Measurements from ENCODE around the gene ACP3.

Gene ACP3

DNA sequence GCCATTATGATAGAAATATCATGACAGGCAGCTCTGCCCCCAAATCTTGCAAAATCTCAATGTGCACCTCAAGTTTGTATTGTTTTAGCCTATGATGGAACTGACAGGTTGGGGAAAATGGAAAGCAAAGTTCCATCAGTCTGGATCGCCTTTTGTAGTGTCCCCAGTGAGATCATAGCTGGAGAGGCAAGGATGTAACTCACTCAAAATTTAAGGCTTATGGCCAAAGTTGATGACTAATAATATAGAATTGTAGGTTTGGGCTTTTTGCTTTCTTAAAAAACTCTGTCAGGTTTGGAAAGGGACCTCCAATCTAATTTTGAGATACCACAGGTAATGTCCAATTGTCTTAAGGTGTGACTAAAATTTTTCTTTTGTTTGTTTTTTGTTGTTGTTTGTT is 1.4 kb upstream of the ACP3 start:
- H3K9ac ChIP-seq (ENCODE audit: low read depth, low read length), result no peak overlapping the region
- 98% methylated on average over 1 of the region's 1 CpG for WGBS
- peaks cover 34% of the 10 kb centered on the region for H3K4me1 ChIP-seq (ENCODE audit: insufficient read depth, low read length)
- H3K27me3 ChIP-seq (ENCODE audit: insufficient read depth, low read length), result no peaks in the 10 kb centered on the region
- H3K9me3 ChIP-seq (ENCODE audit: insufficient read depth, low read depth, low read length), result no peaks in the 10 kb centered on the region
- H3K27ac ChIP-seq (ENCODE audit: low read depth, low read length), result no peak overlapping the region
- no peaks in the 10 kb centered on the region for H3K36me3 ChIP-seq (ENCODE audit: insufficient read depth, low read length)
- H3K4me3 ChIP-seq (ENCODE audit: low read length), result no peak overlapping the region

DNA sequence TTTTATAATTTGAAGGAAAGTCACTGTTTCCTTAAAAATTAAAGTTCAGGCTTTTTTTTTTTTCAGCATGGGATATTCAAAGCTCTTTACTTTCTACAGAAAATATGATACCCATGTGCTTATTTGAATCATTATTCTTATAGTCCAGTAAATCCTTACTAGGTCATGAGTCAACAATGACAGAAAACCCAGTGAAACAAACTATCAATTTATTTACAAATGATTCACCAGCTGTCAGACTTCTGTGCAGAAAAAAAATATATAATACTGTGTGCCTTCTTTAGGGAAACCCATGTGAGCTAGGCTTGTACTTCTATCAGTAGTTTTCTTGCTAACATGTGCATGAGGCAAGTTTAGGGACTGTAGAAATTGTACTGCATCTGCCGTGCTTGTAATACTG is 1.2 kb downstream of the ACP3 start:
- H3K4me1 ChIP-seq (ENCODE audit: insufficient read depth, low read length), result peaks cover 40% of the 10 kb centered on the region
- WGBS, result 92% methylated on average over 1 of the region's 1 CpG
- H3K9ac ChIP-seq (ENCODE audit: low read depth, low read length), result no peak overlapping the region
- no peak overlapping the region for H3K4me3 ChIP-seq (ENCODE audit: low read length)
- H3K27me3 ChIP-seq (ENCODE audit: insufficient read depth, low read length), result no peaks in the 10 kb centered on the region
- no peaks in the 10 kb centered on the region for H3K36me3 ChIP-seq (ENCODE audit: insufficient read depth, low read length)
- H3K9me3 ChIP-seq (ENCODE audit: insufficient read depth, low read depth, low read length), result no peaks in the 10 kb centered on the region
- no peak overlapping the region for H3K27ac ChIP-seq (ENCODE audit: low read depth, low read length)

DNA sequence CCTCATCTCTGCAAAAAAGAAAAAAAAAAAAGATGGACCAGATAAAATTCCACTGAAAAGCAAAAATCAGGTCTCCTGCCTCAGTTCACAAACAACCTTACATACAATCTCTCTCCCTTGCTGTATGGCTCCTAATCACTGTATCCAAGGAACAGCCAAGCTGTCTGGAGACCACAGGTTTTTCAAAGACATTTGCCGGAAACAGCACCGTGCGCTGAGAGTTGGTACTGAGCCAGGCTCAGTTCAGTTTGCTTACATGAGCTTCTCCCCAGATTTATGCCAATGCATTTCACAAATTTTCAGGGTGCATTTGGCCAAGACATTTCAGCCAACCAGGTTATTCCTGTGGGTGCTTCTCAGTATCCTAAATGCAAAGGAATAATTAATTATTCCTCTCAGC is 4.1 kb downstream of the ACP3 start:
- no peak overlapping the region for H3K27ac ChIP-seq (ENCODE audit: low read depth, low read length)
- WGBS, result 95% methylated on average over 3 of the region's 3 CpGs
- H3K9me3 ChIP-seq (ENCODE audit: insufficient read depth, low read depth, low read length), result no peaks in the 10 kb centered on the region
- H3K27me3 ChIP-seq (ENCODE audit: insufficient read depth, low read length), result no peaks in the 10 kb centered on the region
- H3K4me3 ChIP-seq (ENCODE audit: low read length), result no peak overlapping the region
- H3K36me3 ChIP-seq (ENCODE audit: insufficient read depth, low read length), result no peaks in the 10 kb centered on the region
- H3K9ac ChIP-seq (ENCODE audit: low read depth, low read length), result no peak overlapping the region
- H3K4me1 ChIP-seq (ENCODE audit: insufficient read depth, low read length), result peaks cover 40% of the 10 kb centered on the region

DNA sequence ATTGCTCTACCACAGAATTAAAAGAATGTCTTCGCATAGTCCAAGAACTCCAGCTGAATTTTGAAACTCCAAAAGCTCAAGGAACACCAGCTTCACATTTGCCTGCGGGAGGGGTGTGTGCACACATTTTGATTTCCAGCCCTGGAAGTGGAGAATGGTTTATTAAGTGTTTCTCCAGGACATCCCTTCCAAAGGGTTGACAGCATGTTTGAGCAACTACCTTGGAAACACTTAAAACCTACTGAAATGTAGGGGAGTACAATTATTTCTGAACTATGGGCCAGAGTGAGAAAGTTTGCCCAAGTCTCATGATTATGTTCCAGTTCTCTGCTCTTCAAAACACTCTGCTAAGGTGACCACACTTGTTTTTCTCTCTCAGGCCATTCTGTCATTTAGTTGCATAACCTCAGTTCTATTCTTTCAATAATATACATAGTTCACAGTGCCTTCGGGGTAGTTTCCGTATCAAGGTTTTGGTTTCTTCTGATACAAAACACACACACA is 7.9 kb downstream of the ACP3 start:
- H3K4me3 ChIP-seq (ENCODE audit: low read length), result no peak overlapping the region
- H3K9ac ChIP-seq (ENCODE audit: low read depth, low read length), result no peak overlapping the region
- H3K4me1 ChIP-seq (ENCODE audit: insufficient read depth, low read length), result peaks cover 7% of the 10 kb centered on the region
- H3K9me3 ChIP-seq (ENCODE audit: insufficient read depth, low read depth, low read length), result no peaks in the 10 kb centered on the region
- no peaks in the 10 kb centered on the region for H3K27me3 ChIP-seq (ENCODE audit: insufficient read depth, low read length)
- H3K27ac ChIP-seq (ENCODE audit: low read depth, low read length), result no peak overlapping the region
- over 99% methylated on average over 4 of the region's 4 CpGs for WGBS
- no peaks in the 10 kb centered on the region for H3K36me3 ChIP-seq (ENCODE audit: insufficient read depth, low read length)

DNA sequence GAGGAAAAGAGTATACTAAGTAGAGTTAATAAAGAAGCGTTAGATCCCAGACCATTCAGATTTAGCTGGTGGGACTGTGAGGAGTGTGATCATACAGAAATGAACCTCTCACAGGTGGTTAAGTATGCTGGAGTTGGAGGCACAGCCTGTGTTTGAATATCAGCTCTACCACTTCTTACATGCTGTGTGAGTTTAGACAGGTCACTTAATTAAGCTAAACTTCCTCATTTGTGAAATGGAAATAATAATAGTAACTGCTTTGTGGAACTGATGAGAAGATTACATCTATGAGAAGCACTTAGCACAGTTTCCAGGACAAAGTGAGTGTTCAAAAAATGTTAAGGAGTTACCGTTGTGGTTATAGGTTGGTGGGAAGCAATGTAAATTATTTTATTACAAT is 8.4 kb downstream of the ACP3 start:
- Histone ChIP-seq H3K4me1 (ENCODE audit: insufficient read depth, low read length) (peaks cover 5% of the 10 kb centered on the region; the same call in 1 of the 2 replicates), H3K27ac (ENCODE audit: low read depth, low read length) (no peak overlapping the region), H3K9me3 (ENCODE audit: insufficient read depth, low read depth, low read length) (no peaks in the 10 kb centered on the region), H3K36me3 (ENCODE audit: insufficient read depth, low read length) (no peaks in the 10 kb centered on the region), H3K27me3 (ENCODE audit: insufficient read depth, low read length) (no peaks in the 10 kb centered on the region), H3K9ac (ENCODE audit: low read depth, low read length) (no peak overlapping the region), H3K4me3 (ENCODE audit: low read length) (no peak overlapping the region)
- 87% methylated on average over 2 of the region's 2 CpGs for WGBS

DNA sequence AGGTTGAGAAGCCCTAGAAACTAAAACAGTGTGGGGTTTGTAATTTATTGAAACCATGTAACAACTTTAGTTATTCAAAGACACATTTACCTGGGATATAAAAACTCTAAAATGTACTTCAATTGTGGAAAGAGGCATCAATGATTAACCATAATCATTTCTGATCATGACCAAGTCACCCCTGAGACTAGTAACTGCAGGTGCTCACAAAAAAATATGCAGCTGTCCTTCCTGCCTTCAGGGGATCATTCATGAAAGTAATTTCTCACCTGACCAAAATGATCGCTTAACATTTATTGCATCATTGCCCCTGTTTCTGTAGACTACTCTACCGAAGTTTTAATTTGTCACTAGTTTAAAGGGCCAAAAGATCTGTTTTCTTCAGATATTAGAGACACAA is 9.0 kb downstream of the ACP3 start:
- H3K9ac ChIP-seq (ENCODE audit: low read depth, low read length), result no peak overlapping the region
- no peaks in the 10 kb centered on the region for H3K27me3 ChIP-seq (ENCODE audit: insufficient read depth, low read length)
- no peaks in the 10 kb centered on the region for H3K36me3 ChIP-seq (ENCODE audit: insufficient read depth, low read length)
- H3K4me1 ChIP-seq (ENCODE audit: insufficient read depth, low read length), result peaks cover 5% of the 10 kb centered on the region; the same call in 1 of the 2 replicates
- 95% methylated on average over 2 of the region's 2 CpGs for WGBS
- H3K4me3 ChIP-seq (ENCODE audit: low read length), result no peak overlapping the region
- H3K9me3 ChIP-seq (ENCODE audit: insufficient read depth, low read depth, low read length), result no peaks in the 10 kb centered on the region
- H3K27ac ChIP-seq (ENCODE audit: low read depth, low read length), result no peak overlapping the region

DNA sequence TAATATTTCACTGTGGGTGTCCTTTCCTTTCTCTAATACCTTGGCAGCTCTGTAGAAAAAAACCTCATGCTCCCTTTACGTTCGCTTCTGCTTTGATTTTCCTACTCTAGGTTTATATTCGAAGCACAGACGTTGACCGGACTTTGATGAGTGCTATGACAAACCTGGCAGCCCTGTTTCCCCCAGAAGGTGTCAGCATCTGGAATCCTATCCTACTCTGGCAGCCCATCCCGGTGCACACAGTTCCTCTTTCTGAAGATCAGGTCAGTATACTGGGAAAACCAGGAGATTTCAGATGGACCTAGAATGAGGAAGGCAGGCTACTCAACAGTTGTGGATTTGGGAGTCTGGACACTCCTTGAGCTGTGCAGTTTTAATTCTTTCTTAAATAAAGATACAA is 14.9 kb downstream of the ACP3 start:
- H3K9ac ChIP-seq (ENCODE audit: low read depth, low read length), result no peak overlapping the region
- no peaks in the 10 kb centered on the region for H3K4me1 ChIP-seq (ENCODE audit: insufficient read depth, low read length)
- WGBS, result 94% methylated on average over 6 of the region's 6 CpGs
- no peak overlapping the region for H3K4me3 ChIP-seq (ENCODE audit: low read length)
- no peaks in the 10 kb centered on the region for H3K36me3 ChIP-seq (ENCODE audit: insufficient read depth, low read length)
- H3K27ac ChIP-seq (ENCODE audit: low read depth, low read length), result no peak overlapping the region
- H3K27me3 ChIP-seq (ENCODE audit: insufficient read depth, low read length), result no peaks in the 10 kb centered on the region
- no peaks in the 10 kb centered on the region for H3K9me3 ChIP-seq (ENCODE audit: insufficient read depth, low read depth, low read length)

DNA sequence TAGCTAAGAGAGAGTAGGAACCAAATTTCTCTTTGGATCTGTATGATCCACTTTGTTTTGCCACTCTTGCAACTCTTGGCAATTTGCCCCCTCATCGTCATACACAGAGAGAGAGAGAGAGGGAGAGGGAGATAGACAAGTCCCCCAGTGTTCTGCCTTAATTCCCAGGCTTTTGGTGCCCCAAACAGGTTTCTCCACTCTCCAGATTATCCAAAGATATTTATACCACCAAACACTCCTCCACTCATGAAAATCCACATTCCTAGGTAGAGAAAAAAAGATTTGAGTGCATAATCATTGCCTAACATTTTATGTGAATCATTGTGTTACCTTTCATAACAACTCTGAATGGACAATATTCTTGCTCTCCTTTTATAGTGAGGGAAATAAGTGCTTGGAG is 15.3 kb downstream of the ACP3 start:
- Histone ChIP-seq H3K27ac (ENCODE audit: low read depth, low read length) (no peak overlapping the region), H3K4me3 (ENCODE audit: low read length) (no peak overlapping the region), H3K9me3 (ENCODE audit: insufficient read depth, low read depth, low read length) (no peaks in the 10 kb centered on the region), H3K9ac (ENCODE audit: low read depth, low read length) (no peak overlapping the region), H3K27me3 (ENCODE audit: insufficient read depth, low read length) (no peaks in the 10 kb centered on the region), H3K36me3 (ENCODE audit: insufficient read depth, low read length) (no peaks in the 10 kb centered on the region), H3K4me1 (ENCODE audit: insufficient read depth, low read length) (no peaks in the 10 kb centered on the region)
- WGBS, result no CpG with 5 or more reads among the region's 1 CpG

DNA sequence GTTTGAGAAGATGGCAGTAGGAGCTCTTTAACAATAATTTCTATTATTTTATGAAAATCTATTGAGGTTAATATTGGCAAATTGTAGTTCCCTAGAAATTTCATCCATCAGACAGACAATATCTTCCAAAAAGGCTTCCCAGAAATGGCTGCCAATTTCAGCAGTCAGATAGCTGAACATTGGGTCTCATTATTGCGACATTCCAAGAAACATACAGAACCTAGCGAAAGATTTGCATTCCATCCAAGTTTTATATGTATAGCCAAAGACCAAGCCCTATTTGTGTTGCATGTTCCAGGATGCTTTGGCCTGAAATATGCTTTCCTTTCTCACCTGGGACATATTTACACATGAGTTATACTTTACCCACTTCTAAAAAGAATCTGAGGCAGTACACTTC is 24.5 kb downstream of the ACP3 start:
- no peaks in the 10 kb centered on the region for H3K9me3 ChIP-seq (ENCODE audit: insufficient read depth, low read depth, low read length)
- no peaks in the 10 kb centered on the region for H3K36me3 ChIP-seq (ENCODE audit: insufficient read depth, low read length)
- H3K4me3 ChIP-seq (ENCODE audit: low read length), result no peak overlapping the region
- 97% methylated on average over 2 of the region's 2 CpGs for whole genome bisulfite sequencing
- H3K27me3 ChIP-seq (ENCODE audit: insufficient read depth, low read length), result no peaks in the 10 kb centered on the region
- 0 out of 2 replicates have a peak, but pooled peaks cover 3% of the 10 kb centered on the region for H3K4me1 ChIP-seq (ENCODE audit: insufficient read depth, low read length)
- H3K9ac ChIP-seq (ENCODE audit: low read depth, low read length), result no peak overlapping the region
- no peak overlapping the region for H3K27ac ChIP-seq (ENCODE audit: low read depth, low read length)

DNA sequence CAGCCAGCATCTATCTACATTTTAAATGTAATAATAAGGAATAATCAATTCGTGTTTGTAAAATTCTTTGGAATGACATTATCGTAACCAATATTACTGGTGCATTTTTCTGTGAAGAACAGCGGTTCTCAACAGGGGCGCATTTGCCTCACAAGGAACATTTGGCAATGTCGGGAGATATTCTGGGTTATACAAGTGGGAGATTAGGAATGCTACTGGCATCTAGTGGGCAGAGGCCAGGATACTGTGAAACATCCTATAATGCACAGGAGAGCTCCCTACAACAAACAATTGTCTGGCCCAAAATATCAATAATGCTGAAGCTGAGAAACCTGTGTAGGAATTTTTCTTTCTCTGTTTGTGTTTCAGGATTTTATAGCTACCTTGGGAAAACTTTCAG is 25.0 kb downstream of the ACP3 start:
- Histone ChIP-seq H3K9me3 (ENCODE audit: insufficient read depth, low read depth, low read length) (no peaks in the 10 kb centered on the region), H3K36me3 (ENCODE audit: insufficient read depth, low read length) (no peaks in the 10 kb centered on the region), H3K27ac (ENCODE audit: low read depth, low read length) (no peak overlapping the region), H3K9ac (ENCODE audit: low read depth, low read length) (no peak overlapping the region), H3K4me3 (ENCODE audit: low read length) (no peak overlapping the region), H3K4me1 (ENCODE audit: insufficient read depth, low read length) (0 out of 2 replicates have a peak, but pooled peaks cover 3% of the 10 kb centered on the region), H3K27me3 (ENCODE audit: insufficient read depth, low read length) (no peaks in the 10 kb centered on the region)
- 76% methylated on average over 5 of the region's 5 CpGs for WGBS

DNA sequence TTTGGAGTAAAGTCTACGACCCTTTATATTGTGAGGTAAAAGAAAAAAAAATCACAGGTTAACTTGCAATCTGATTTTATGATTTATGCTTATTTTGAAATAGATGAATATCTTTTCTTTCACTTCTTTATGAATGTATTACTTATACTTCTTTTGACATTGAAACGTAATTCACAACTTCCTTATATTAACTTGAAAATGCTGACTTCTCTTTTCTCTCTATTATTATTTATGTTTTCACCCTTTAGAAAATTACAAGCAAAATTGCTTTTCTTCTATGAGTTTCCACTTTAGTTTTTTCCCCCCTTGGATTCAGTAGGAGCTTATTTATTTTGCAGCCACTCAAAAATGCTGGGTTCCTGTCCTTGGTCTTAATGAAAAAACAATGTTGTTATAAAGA is 25.4 kb downstream of the ACP3 start:
- no peaks in the 10 kb centered on the region for H3K27me3 ChIP-seq (ENCODE audit: insufficient read depth, low read length)
- no peak overlapping the region for H3K9ac ChIP-seq (ENCODE audit: low read depth, low read length)
- no peaks in the 10 kb centered on the region for H3K36me3 ChIP-seq (ENCODE audit: insufficient read depth, low read length)
- H3K4me3 ChIP-seq (ENCODE audit: low read length), result no peak overlapping the region
- 0 out of 2 replicates have a peak, but pooled peaks cover 3% of the 10 kb centered on the region for H3K4me1 ChIP-seq (ENCODE audit: insufficient read depth, low read length)
- 97% methylated on average over 2 of the region's 2 CpGs for WGBS
- no peaks in the 10 kb centered on the region for H3K9me3 ChIP-seq (ENCODE audit: insufficient read depth, low read depth, low read length)
- no peak overlapping the region for H3K27ac ChIP-seq (ENCODE audit: low read depth, low read length)

DNA sequence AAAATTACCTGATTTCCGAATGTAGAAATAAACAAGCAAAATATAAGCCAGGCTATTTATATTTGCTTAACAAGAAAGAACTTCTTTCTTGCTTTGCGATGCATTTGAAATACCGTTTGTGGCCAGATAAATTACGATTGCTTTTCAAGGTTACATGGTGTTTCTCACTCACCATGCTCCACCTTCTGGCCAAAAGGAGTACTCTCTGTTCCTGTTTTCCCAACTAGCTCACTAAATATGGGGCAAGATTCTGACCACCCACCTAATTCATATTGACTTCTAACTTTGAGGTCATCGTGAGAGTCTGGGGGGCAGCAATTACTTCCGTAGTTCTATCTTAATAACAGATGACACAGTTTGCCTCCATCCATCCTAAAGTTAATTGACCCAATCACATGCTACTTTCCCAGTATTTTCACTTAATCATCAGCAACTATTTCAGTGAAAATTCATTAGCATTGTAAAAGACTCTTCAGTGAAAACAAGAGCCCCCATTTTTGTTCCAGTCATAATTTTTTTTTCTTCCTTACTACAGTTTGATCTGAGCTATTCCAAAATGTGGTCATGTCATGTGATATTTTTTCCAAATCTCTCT is 25.9 kb downstream of the ACP3 start:
- Histone ChIP-seq H3K4me3 (ENCODE audit: low read length) (no peak overlapping the region), H3K27me3 (ENCODE audit: insufficient read depth, low read length) (no peaks in the 10 kb centered on the region), H3K4me1 (ENCODE audit: insufficient read depth, low read length) (0 out of 2 replicates have a peak, but pooled peaks cover 3% of the 10 kb centered on the region), H3K9me3 (ENCODE audit: insufficient read depth, low read depth, low read length) (no peaks in the 10 kb centered on the region), H3K9ac (ENCODE audit: low read depth, low read length) (no peak overlapping the region), H3K36me3 (ENCODE audit: insufficient read depth, low read length) (no peaks in the 10 kb centered on the region), H3K27ac (ENCODE audit: low read depth, low read length) (no peak overlapping the region)
- WGBS, result 20% methylated on average over 5 of the region's 6 CpGs
